ENCODE results near the gene CCDC85C. TPM values are rescaled to one million over a fixed set of nuclear protein-coding genes. Genes with fewer than 3 reads are reported as not detected.

CCDC85C gene
- total RNA-seq, 1 experiment from 2014 or later, result 35.8 TPM

- TF ChIP-seq ATF3 (CRISPR knock-in tag; conservative IDR thresholded peaks at IDR 0.05) (peak; percentile 95), CBFB (CRISPR knock-in tag; IDR thresholded peaks at IDR 0.05; ENCODE audit: low read depth) (peak; percentile 83; the same call in 1 of the 2 replicates), ZNF416 (CRISPR knock-in tag; IDR thresholded peaks at IDR 0.05) (no peak), IRF2 (CRISPR knock-in tag; IDR thresholded peaks at IDR 0.05; ENCODE audit: borderline replicate concordance, low read depth) (peak; percentile 93), HMGA2 (CRISPR knock-in tag; IDR thresholded peaks at IDR 0.05) (no peak), JAZF1 (CRISPR knock-in tag; IDR thresholded peaks at IDR 0.05) (no peak), TEAD4 (CRISPR knock-in tag; IDR thresholded peaks at IDR 0.05) (peak; percentile 98), ZNF232 (CRISPR knock-in tag; IDR thresholded peaks at IDR 0.05) (peak; percentile 99), ZNF532 (CRISPR knock-in tag; IDR thresholded peaks at IDR 0.05; ENCODE audit: borderline replicate concordance) (no peak), AR (CRISPR knock-in tag; IDR thresholded peaks at IDR 0.05) (no peak), CREM (CRISPR knock-in tag; IDR thresholded peaks at IDR 0.05) (peak; percentile 92), FOXK1 (CRISPR knock-in tag; IDR thresholded peaks at IDR 0.05) (peak; percentile 98), RELA (CRISPR knock-in tag; IDR thresholded peaks at IDR 0.05; ENCODE audit: borderline replicate concordance) (peak; percentile 98), KAT7 (CRISPR knock-in tag; IDR thresholded peaks at IDR 0.05; ENCODE audit: borderline replicate concordance) (peak; percentile 97), FOXP1 (CRISPR knock-in tag; IDR thresholded peaks at IDR 0.05; ENCODE audit: borderline replicate concordance) (peak; percentile 100), TCF7 (CRISPR knock-in tag; IDR thresholded peaks at IDR 0.05; ENCODE audit: low read depth) (peak; percentile 98)
- TF ChIP-seq, protein P1, sequence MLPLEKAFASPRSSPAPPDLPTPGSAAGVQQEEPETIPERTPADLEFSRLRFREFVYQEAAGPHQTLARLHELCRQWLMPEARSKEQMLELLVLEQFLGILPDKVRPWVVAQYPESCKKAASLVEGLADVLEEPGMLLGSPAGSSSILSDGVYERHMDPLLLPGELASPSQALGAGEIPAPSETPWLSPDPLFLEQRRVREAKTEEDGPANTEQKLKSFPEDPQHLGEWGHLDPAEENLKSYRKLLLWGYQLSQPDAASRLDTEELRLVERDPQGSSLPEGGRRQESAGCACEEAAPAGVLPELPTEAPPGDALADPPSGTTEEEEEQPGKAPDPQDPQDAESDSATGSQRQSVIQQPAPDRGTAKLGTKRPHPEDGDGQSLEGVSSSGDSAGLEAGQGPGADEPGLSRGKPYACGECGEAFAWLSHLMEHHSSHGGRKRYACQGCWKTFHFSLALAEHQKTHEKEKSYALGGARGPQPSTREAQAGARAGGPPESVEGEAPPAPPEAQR (CRISPR knock-in tag; IDR thresholded peaks at IDR 0.05), result no peak
- TF ChIP-seq, protein P2, sequence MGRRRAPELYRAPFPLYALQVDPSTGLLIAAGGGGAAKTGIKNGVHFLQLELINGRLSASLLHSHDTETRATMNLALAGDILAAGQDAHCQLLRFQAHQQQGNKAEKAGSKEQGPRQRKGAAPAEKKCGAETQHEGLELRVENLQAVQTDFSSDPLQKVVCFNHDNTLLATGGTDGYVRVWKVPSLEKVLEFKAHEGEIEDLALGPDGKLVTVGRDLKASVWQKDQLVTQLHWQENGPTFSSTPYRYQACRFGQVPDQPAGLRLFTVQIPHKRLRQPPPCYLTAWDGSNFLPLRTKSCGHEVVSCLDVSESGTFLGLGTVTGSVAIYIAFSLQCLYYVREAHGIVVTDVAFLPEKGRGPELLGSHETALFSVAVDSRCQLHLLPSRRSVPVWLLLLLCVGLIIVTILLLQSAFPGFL (CRISPR knock-in tag; IDR thresholded peaks at IDR 0.05; ENCODE audit: borderline replicate concordance), result peak; percentile 98
- TF ChIP-seq, protein P3, sequence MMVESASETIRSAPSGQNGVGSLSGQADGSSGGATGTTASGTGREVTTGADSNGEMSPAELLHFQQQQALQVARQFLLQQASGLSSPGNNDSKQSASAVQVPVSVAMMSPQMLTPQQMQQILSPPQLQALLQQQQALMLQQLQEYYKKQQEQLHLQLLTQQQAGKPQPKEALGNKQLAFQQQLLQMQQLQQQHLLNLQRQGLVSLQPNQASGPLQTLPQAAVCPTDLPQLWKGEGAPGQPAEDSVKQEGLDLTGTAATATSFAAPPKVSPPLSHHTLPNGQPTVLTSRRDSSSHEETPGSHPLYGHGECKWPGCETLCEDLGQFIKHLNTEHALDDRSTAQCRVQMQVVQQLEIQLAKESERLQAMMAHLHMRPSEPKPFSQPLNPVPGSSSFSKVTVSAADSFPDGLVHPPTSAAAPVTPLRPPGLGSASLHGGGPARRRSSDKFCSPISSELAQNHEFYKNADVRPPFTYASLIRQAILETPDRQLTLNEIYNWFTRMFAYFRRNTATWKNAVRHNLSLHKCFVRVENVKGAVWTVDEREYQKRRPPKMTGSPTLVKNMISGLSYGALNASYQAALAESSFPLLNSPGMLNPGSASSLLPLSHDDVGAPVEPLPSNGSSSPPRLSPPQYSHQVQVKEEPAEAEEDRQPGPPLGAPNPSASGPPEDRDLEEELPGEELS (CRISPR knock-in tag; IDR thresholded peaks at IDR 0.05), result peak; percentile 99
- TF ChIP-seq, protein P4, sequence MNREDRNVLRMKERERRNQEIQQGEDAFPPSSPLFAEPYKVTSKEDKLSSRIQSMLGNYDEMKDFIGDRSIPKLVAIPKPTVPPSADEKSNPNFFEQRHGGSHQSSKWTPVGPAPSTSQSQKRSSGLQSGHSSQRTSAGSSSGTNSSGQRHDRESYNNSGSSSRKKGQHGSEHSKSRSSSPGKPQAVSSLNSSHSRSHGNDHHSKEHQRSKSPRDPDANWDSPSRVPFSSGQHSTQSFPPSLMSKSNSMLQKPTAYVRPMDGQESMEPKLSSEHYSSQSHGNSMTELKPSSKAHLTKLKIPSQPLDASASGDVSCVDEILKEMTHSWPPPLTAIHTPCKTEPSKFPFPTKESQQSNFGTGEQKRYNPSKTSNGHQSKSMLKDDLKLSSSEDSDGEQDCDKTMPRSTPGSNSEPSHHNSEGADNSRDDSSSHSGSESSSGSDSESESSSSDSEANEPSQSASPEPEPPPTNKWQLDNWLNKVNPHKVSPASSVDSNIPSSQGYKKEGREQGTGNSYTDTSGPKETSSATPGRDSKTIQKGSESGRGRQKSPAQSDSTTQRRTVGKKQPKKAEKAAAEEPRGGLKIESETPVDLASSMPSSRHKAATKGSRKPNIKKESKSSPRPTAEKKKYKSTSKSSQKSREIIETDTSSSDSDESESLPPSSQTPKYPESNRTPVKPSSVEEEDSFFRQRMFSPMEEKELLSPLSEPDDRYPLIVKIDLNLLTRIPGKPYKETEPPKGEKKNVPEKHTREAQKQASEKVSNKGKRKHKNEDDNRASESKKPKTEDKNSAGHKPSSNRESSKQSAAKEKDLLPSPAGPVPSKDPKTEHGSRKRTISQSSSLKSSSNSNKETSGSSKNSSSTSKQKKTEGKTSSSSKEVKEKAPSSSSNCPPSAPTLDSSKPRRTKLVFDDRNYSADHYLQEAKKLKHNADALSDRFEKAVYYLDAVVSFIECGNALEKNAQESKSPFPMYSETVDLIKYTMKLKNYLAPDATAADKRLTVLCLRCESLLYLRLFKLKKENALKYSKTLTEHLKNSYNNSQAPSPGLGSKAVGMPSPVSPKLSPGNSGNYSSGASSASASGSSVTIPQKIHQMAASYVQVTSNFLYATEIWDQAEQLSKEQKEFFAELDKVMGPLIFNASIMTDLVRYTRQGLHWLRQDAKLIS (CRISPR knock-in tag; IDR thresholded peaks at IDR 0.05; ENCODE audit: borderline replicate concordance), result peak; percentile 52; the same call in 1 of the 2 replicates
Observed at GRCh38 chr14:99603471-99604277, at the start of gene CCDC85C (continued).
